ENCODE results near the gene COL9A1. TPM values are rescaled to one million over a fixed set of nuclear protein-coding genes. Genes with fewer than 3 reads are reported as not detected.

COL9A1 gene
- total RNA-seq, 1 experiment from 2014 or later = not detected

GRCh38 chr6:70338775-70339174, 35.9 kb upstream of the COL9A1 start:
- Mint-ChIP-seq H3K4me1 (ENCODE audit: low read depth, unreplicated experiment) (peaks cover 8% of the 10 kb centered on the region), H3K4me3 (ENCODE audit: low read depth, unreplicated experiment) (no peak overlapping the region), H3K9me3 (ENCODE audit: low read depth, unreplicated experiment) (no peaks in the 10 kb centered on the region), H3K27ac (ENCODE audit: unreplicated experiment) (no peak overlapping the region), H3K27me3 (ENCODE audit: unreplicated experiment) (peaks cover 68% of the 10 kb centered on the region), H3K36me3 (ENCODE audit: insufficient read depth, unreplicated experiment) (no peaks in the 10 kb centered on the region)
- CTCF ChIA-PET = no interaction called here
- intact Hi-C loops (cut with micrococcal nuclease; ENCODE audit: unreplicated experiment) = no loop called here
- no TSS peak for BruUV-seq (replicated peaks)
- TF ChIP-seq CTCF (IDR thresholded peaks at IDR 0.05; ENCODE audit: unreplicated experiment) = no peak
- no peak for DNase-seq

GRCh38 chr6:70337743-70338105, 34.8 kb upstream of the COL9A1 start:
- TF ChIP-seq CTCF (IDR thresholded peaks at IDR 0.05; ENCODE audit: unreplicated experiment) = no peak
- intact Hi-C loops (cut with micrococcal nuclease; ENCODE audit: unreplicated experiment) = no loop called here
- no peak for DNase-seq
- peaks cover 70% of the 10 kb centered on the region for H3K27me3 Mint-ChIP-seq (ENCODE audit: unreplicated experiment)
- no peak overlapping the region for H3K27ac Mint-ChIP-seq (ENCODE audit: unreplicated experiment)
- H3K9me3 Mint-ChIP-seq (ENCODE audit: low read depth, unreplicated experiment) = peaks cover 4% of the 10 kb centered on the region
- BruUV-seq (replicated peaks) = no TSS peak
- H3K4me3 Mint-ChIP-seq (ENCODE audit: low read depth, unreplicated experiment) = no peak overlapping the region
- H3K4me1 Mint-ChIP-seq (ENCODE audit: low read depth, unreplicated experiment) = peaks cover 8% of the 10 kb centered on the region
- CTCF ChIA-PET = interaction anchor here (0.6 to 1.4 kb wide), 6 partner anchors 28 to 648 kb away, joined by 3 to 5 read pairs (median 4); no protein-coding TSS in a partner anchor
- H3K36me3 Mint-ChIP-seq (ENCODE audit: insufficient read depth, unreplicated experiment) = no peaks in the 10 kb centered on the region

- CTCF ChIA-PET = interaction anchor here (0.6 to 1.9 kb wide), 5 partner anchors 8 to 636 kb away, joined by 3 to 6 read pairs (median 3); no protein-coding TSS in a partner anchor
- H3K27me3 Mint-ChIP-seq (ENCODE audit: unreplicated experiment) = peaks cover 70% of the 10 kb centered on the region
- no peak overlapping the region for H3K4me3 Mint-ChIP-seq (ENCODE audit: low read depth, unreplicated experiment)
- H3K36me3 Mint-ChIP-seq (ENCODE audit: insufficient read depth, unreplicated experiment) = no peaks in the 10 kb centered on the region
- peaks cover 8% of the 10 kb centered on the region for H3K4me1 Mint-ChIP-seq (ENCODE audit: low read depth, unreplicated experiment)
- peaks cover 4% of the 10 kb centered on the region for H3K9me3 Mint-ChIP-seq (ENCODE audit: low read depth, unreplicated experiment)
- intact Hi-C loops (cut with micrococcal nuclease; ENCODE audit: unreplicated experiment) = no loop called here
- no peak overlapping the region for H3K27ac Mint-ChIP-seq (ENCODE audit: unreplicated experiment)
- no peak for TF ChIP-seq CTCF (IDR thresholded peaks at IDR 0.05; ENCODE audit: unreplicated experiment)
- no TSS peak for BruUV-seq (replicated peaks)
- no peak for DNase-seq
Measured at GRCh38 chr6:70336996-70337742, 34.3 kb upstream of the COL9A1 start.

- CTCF ChIA-PET = no interaction called here
- Mint-ChIP-seq H3K9me3 (ENCODE audit: low read depth, unreplicated experiment) (no peaks in the 10 kb centered on the region), H3K27ac (ENCODE audit: unreplicated experiment) (no peak overlapping the region), H3K4me1 (ENCODE audit: low read depth, unreplicated experiment) (no peaks in the 10 kb centered on the region), H3K4me3 (ENCODE audit: low read depth, unreplicated experiment) (no peak overlapping the region), H3K27me3 (ENCODE audit: unreplicated experiment) (peaks cover 34% of the 10 kb centered on the region), H3K36me3 (ENCODE audit: insufficient read depth, unreplicated experiment) (no peaks in the 10 kb centered on the region)
- intact Hi-C loops (cut with micrococcal nuclease; ENCODE audit: unreplicated experiment) = no loop called here
- no peak for DNase-seq
- no peak for TF ChIP-seq CTCF (IDR thresholded peaks at IDR 0.05; ENCODE audit: unreplicated experiment)
- BruUV-seq (replicated peaks) = no TSS peak
Measured at GRCh38 chr6:70327036-70327435, 24.2 kb upstream of the COL9A1 start.

Measured in Calu3 (cell line).